Stimulated activated CD8-positive, alpha-beta memory T cell treated with anti-CD3 and anti-CD28 coated beads, Interleukin-12 subunit alpha, Interleukin-12 subunit beta, amount 100 ng/mL, for 4 hours (primary cell): ENCODE measurements around the gene ATP13A3.

Experiments
- DNase-seq: peaks from one replicate; pipeline ENCODE4 v3.0.0-alpha.2; 2020; ENCODE audit warnings: low read depth

The ATP13A3 gene

DNA sequence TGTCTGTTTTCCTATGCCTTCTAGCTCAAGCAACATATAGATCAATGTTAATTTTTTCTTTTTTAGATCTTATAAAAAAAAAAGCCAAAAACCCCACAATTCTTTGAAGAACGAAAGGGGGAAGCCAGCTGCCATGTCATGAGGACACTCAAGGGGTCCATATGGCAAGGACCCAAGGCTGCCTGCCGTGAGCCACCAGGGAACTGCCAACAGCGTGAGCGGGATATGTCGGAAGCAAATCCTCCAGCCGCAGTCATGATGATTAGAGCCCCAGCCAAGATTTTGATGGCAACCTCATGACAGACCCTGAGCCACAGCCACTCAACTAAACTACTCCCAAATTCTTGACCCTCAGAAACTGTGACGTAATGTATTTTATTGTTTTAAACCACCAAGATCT is 94.2 kb downstream of the ATP13A3 start:
- DNase-seq: no peak

DNA sequence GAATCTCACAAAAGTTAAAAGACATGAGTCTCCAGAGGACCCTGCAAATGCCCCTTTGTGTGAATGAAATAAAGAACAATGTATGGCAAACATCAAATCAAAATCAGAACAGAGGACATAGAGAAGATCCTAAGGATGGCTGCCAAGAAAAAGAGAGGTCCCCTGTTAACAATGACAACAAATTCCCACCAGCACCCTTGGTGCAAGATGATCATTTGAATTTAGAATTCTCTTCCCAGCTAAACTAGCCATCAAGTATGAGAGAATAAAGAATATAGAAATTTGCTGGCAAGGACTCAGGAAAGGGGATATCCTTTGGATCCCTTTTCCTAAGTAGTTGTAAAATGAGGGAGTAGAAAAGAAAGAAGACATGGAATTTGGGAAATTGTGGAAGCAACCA is 96.0 kb downstream of the ATP13A3 start:
- DNase-seq: no peak

DNA sequence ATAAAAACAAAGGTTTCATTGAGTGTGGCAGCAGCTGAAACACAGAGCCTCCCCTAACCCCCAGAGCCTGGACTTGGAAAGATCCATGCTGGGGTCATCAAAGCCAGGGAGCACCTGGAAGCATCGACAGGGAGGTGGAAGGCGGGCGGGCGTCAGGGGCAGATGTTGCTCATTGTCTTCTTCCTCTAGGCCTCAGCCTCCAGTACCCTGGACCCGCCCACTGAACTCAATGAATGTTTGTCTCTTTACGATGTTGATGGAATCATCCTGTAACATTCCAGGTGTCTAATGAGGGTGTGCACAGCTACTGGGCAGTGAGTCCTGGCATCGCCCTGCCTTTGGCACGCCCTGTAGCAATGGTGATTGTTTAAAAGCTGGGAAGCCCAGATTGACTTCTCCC is 97.5 kb downstream of the ATP13A3 start:
- DNase-seq: no peak

DNA sequence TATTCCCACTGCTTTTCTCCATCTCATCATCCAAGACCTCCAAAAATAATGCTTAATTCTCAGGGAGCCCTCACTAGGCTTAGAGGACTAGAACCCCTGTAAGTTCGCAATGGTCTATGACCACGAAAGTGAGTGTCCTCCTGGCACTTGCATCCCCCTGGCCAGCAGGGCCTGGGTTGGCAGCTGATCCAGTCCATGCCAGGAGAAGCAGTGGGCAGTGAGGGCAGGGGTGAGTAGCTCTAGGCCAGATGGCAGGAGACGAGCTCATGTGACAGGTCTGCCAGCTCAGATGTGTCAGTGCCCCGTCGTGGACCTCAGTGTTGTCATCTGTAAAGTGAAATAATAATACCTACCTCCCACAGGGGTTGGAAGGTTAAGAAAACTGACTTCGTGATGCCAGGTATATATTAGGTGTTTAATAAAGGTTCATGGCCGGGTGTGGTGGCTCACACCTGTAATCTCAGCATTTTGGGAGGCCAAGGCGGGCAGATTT is 98.8 kb downstream of the ATP13A3 start:
- DNase-seq: no peak

DNA sequence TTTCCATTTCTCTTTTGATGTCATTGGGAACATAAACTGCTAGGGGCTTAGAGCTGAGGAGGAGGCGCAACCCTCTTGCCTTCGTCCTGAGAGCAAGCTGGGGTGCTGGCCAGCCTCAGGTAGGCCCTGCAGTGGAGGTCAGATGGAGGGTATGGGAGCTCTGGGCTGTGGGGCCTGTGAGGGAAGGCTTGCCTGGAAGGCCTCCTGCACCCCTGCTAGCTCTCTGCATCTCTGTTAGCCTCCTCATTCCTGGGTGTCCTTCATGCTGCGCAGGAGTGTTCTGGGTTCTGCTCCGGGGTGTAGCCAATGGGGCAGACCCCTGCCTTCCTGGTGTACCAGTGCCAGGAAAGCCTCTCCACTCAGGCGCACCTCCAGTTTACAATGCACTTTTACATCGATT is 99.5 kb downstream of the ATP13A3 start:
- no peak for DNase-seq

DNA sequence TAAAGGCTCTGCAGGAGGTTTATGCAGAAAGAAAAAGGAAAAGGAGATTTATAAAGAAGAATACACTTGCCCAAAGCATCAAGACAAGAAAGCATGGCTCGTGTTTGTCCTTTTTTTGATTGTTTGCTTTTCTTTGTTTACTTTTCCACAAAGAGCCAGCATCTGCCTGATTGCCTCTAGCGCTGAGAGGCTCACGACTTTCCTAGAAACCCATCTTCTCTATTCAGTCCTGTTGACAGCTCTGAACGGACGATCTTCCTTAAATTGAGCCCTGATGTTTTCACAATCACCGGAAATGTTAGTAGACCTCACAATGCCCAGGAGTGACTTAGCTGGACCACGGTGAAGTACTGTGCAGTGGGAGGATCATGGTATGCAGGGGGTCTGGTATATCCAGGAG is 100.2 kb downstream of the ATP13A3 start:
- no peak for DNase-seq

DNA sequence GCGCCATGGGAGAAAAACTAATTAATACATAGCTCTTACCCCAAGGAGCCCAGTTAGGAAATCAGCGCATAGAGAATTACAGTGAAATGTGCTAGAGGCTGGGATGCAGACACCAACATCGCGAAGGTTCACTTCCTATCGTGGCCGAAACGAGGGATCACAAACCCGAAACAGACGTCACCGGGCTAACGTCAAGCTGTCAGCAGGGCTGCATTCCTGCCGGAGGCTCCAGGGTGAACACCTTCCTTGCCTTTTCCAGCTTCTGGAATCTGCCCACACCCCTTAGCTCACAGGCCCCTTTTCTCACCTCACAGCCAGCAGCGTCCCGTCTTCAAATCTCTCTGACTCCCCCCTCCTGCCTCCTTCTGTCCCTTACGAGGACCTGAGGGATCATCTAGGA is 100.7 kb downstream of the ATP13A3 start:
- no peak for DNase-seq

DNA sequence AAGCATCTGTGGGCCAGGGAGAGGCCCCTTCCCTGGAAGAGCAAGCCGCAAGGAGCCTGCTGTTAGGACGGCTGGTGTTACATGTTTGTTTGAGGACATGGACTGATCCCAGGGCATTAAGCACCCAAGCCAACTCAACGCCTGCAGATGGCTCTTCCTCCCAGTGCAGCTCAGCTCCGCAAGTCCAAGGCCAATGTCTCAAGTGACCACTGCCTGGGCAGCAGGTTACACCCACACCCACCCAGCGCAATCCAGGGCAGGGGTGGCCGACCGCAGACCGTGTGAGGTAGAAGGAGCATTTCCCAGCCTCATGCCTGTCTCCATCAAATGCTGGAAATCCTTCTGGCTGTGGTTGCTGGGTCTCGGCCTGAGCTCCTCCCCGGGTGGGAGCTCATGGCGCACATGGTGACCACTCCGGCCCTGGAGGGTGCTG is 102.2 kb downstream of the ATP13A3 start:
- DNase-seq: no peak

DNA sequence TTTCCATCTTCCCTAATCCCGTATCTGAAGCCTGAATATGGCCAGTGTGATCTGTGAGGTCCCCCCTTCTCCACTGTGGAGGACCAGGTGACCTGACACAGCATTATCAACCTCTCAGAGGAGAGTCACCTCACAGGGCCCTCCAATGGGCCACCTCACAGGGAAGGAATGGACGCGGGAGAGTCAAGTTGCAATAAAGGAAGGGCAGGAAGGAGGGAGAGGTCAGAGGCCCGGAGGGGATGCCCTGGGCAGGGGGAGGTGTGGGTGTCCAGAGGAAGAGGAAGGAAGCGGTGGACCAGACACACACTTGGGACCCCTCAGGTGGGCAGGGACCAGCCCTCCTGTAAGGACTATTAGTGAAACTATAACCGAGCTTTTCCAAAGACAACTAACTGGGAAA is 102.6 kb downstream of the ATP13A3 start:
- DNase-seq: no peak

DNA sequence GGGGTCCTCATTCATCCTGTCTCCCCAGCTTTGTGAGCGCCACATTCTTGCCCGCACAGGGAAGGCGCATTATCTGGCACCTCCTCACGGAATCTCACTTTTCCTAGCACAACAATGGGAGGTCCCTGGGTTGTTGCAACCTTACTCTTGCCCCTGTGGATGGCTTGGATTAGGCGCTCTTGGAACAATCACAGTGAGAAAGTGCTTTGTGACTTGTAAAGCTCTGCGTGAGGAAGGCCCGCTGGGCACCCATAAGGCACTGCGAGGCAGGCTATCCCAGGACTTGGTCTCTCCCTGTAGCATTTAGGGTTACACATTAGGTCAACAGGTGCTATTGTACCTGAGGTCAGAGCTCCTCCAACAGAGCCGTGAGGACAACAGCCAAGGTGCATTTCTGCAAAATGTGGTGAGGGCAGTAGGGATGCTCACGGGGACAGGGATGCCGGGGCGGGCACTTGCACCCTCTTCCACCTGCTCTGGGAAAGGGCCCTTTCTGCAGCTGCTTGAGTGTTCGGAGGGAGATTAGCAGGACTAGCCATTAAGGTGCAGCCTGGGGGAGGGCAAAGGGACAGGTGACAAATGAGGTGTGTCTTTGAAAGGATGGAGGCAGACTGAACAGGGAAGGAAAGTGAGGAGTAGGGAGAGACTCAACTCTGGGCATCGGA is 103.4 kb downstream of the ATP13A3 start:
- no peak for DNase-seq

DNA sequence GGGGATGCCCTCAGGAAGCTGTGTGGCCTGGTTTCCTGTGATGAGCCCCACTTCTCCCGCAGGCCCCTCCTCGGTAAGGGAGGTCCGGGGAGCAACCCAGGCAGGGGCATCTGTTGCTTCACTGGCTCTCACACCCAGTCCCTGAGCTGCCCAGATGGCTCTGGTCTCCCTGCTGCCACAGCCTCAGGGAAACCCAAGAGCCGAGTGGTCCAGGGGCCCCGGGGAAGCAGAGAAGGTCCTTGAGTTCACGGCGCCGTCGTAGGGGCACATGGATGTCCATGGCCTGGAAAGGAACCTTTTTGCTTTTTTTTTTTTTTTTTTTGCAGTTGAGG is 103.9 kb downstream of the ATP13A3 start:
- DNase-seq: no peak

DNA sequence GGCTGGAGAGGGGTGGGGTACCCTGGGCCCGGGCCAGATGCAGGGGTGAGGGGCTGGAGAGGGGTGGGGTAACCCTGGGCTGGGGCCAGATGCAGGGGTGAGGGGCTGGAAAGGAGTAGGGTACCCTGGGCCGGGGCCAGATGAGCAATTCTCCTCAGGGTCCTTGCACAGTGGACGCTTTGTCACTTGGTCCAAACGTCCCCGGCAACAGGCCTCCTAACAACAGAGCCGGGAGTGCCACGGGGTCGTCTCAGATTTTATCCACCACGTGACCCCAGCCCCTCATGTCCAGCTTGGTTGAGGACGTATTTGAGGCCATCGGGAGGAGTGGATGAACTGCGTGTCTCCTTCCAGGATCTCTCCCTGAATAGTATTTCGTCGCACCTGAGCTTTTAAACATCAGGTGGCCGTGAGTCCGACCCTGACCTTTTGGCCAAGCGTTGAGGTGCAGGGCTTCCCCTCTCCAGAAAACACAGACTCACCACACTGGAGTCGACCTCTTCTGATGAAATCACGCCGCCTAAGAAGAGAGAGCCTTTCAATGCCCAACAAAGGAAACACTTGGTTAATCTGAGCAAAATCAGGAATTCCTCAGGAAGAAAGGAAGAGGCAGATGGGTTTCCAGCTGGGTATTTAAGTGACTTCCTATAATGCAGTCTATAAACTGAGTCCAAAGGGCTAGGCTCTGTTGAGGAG is 104.5 kb downstream of the ATP13A3 start:
- DNase-seq: no peak

DNA sequence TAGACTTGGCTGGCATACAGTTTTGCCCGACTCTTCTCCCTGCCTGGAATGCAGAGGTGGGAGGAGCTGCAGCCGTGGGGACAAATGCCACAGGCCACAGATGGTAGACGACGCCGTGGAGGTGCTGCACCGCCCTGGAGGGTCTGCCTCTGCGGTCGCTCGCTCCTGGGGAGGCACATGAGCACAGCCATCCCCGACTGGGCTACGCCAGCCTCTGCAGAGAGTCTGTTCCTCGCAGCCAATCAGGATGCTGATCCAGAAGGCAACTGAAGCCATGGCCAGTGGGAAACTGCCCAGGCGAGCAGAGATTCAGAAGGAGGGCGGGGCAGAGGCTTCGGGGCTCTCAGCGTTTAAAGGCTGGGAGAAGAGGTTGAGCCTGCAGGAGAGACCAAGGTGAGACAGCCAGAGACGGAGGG is 105.3 kb downstream of the ATP13A3 start:
- no peak for DNase-seq

DNA sequence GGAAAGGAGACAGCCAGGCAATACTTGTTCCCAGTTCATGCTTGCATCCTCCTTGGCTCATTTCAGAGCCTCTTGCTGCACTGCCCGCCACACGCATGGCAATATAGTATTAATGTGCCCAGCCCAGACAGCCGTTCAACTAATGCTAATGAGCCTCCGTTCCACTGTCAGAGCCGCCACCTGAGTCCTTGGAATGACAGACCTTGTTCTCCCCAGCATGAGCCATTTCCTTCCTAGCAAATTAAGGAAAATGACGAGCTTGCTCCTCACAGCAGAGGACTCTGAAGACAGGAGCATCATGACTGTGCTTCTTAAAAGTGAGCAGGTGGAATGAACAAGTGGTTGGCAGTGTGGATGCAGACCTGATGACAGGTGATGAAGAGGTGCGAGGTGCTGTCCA is 106.5 kb downstream of the ATP13A3 start:
- no peak for DNase-seq

DNA sequence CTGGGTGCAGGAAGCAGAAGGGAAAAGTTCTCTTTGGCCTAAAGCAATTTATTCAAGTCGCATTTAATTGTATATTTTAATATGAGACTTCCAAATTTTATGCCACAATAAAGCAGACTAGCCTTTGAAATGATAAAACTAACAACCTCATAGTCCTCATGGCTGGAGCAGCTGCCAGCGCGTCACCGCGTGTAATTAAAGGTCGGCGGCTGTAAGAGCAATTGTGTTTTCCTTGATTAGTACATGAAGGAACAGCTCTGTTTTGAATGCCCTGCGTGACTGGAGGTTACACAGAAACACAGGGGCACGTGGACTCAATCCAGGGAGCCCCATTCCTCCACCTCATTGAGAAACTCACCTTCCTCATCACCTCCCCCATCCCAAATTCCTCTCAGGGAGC is 107.2 kb downstream of the ATP13A3 start:
- no peak for DNase-seq

DNA sequence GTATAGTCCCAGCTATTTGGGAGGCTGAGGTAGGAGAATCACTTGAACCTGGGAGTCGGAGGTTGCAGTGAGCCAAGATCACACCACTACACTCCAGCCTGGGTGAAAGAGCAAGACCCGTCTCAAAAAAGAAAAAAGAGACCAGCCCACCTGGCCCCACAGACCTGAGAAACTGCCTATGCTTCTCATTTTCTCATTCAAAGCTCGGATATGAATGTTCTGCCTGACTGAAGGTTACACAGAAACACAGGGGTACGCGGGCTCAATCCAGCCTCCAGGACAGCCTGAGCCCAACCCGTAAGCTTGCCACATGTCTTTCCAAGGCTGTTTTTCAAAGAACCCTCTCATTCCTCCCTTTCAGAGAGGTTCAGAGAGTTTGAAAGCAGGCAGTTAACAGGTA is 107.6 kb downstream of the ATP13A3 start:
- no peak for DNase-seq

DNA sequence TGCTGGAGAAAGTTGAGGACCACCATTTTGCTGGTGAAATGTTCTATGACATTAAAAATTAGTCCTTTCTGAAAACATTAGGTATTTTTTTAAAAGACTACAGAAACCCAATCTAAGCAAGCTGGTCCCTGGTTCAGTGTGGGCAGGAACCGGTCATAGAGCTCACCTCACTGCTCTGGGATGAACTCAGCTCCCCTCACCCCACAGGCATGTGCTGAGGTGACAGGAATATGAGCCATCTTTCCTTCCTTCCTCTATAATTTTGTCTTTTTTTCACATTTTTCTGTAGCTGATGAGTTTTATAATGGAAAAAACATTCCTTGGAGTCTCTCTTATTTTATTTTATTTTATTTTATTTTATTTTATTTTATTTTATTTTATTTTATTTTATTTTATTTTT is 109.1 kb downstream of the ATP13A3 start:
- DNase-seq: no peak

DNA sequence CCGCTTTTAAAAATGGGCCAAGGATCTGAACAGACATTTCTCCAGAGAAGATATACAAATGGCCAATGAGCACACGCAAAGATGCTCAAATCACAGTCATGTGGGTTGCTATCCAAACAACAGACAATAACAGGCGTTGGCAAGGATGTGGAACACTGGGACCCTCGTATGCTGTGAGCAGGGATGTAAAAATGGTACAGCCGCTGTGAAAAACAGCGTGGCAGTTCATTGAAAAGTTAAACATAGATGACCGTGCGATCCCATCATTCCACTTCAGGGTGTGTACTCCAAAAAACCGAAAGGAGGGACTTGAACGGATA is 110.6 kb downstream of the ATP13A3 start:
- DNase-seq: no peak

DNA sequence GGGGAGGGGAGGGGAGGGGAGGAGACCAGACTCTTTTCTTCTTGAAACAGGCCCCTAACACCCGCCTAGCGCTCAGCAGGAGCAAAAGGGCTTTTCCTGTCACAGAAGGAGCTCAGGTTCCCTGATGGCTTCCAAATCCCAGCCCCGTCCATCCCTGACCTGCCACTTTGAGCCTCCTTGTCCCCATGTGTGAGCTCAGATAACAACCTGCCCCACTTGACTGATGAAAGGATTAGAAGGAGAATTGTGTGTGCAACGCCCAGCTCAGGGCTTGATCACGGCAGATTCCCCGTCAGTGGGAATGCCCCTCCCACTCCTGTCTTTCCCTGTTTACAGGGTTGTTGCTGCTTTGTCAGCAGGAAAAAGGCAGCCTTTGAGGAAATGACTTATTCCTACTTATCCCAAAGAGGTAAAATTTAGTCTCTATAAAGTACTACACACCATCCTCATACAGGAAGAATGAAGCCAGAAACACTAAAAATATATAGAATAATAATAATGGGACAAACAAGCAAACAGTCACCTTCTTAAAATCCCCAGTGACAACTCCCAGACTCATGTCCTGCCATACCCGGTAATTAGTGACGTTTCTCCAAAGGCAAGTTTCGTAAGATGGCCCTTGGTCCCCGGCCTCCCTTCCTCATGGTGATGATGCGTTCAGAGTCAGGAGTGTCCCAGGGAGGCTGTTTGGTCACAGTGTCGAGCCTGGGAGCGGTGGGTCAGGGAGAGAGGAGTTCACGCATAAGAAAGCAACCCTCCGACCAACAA is 111.1 kb downstream of the ATP13A3 start:
- no peak for DNase-seq

DNA sequence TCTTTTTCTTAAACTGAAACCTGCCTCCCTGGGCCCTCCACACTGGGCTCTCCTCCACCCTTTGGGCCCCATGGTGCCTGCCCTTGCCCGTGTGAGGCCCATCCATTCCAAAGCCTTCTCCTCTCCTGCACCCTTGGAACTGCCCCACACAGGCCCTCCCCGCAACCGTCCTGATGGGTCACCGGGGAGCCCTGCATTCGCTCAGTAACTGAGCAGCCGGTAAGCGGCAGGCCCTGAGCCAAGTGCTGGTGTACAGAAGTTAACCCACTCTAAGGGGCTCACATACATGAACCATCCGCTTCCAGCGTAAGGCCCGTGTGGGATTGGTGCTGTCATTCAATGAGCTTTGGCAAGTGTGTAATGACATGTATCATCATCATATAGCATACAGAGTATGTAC is 111.9 kb downstream of the ATP13A3 start:
- DNase-seq: no peak

DNA sequence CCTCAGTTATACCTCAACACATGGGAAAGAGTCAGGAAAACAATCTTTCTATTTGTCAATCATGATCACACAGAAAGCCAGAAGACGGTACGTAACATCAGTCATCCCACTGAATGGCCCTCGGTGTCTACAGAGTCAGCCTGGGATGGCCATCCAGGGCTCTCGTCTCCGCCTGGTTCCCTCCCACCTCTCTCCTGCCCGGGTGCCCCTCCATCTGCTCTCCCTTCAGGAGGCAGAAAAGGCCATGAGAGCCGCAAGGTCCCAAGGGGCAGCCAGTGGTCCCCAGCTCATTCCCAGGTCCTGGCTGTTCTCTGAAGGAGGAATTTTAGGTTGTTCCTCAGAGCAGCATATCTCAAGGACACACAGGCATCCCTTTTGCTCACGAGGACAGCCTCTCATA is 112.9 kb downstream of the ATP13A3 start:
- DNase-seq: no peak

DNA sequence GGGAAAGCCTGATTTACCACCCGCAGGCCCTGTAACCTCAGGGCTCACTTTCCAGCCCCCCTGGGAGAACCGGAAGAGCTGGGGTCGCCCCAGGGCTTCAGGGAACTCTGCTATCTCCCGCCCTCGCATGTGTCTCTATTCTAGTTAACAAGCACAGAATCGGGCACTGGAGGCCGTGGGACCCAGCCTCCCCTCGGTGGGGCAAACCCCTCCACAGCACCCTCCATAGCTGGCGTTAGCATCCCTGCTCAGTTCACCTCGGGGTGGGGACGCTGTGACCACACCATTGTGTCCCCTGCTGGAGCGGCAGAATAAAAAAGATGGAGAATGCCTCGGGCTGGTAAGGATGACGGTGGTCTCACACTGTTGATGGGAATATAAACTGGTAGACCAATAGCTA is 113.8 kb downstream of the ATP13A3 start:
- no peak for DNase-seq

DNA sequence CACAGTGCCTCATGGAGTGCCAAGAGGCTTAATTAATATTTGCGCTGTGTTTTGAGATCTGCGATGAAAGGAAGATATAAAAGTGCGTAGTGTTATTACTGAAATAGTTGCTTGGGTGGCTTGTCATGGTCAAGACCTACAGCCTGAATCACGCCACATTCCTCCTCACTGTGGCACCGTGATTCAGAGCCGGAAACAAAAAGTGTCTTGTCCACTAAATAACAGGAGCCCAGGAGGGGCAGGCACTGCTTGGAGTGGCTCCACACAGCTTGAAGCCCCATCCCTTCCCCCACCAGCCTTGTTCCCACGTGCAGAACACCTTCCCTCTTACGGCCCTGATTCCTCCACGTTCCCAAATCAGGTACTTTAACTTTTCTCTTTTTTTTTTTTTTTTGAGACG is 116.0 kb downstream of the ATP13A3 start:
- no peak for DNase-seq
